D341Med (cell line): Measurements from ENCODE around the gene POC1A.
"Not testable (repeated sequence)": the region's sequence is repeated elsewhere in the genome, so short reads cannot be mapped to it uniquely, and the experiment has no call there.

Experiments
- DNase-seq: peaks from one replicate; pipeline ENCODE4 v3.0.0; 2012; ENCODE audit warnings: low spot score

The POC1A gene

DNA sequence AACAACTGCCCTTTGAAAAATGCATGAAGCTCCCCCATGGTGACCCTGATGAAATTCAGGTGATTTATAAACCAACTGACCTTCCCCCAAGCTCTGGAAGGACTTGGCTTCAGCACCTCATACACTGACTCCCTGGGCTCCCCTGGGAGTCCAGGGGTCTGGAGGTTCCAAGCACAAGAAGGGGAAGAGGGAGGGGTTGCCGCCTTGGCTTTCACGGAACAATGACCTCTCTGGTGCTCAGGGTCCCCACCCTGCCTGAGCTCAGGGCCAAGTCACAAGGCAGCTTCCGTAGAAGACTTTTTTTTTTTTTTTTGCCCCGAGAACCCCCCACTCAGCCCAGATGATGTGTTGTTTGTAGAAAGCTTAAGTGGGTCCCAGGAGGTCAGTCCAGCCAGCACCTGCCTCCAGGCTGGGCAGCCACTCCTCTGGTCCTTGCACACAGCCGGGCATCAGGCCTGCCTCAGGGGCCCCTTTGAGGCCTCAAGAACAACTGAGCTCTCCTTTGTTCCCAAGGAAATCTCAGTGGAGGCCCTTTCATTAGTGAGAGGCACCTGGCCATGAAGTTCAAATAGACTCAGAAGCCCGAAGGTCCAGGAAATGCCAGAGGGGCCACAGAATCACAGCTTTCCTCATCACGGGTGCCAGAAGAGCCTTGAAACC is 29.7 kb upstream of the POC1A start:
- no peak for DNase-seq

DNA sequence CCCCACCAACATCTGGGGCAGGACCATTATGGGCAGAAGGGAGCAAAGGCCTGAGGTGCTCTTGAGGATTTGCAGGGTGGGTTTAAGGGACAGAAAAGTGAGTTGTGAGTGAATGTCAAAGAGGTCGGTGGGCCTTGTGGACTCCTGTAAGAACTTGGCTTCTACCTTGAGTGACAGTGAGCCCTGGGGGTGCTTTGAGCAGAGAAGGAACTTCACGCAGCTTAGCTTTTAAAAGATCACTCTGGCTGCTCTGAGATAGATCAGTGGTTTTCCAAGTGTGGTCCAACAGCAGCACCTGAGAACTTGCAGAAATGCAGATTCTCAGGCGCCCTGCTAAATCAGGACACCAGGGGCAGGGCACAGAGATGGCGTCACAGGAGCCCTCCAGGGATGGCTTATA is 28.5 kb upstream of the POC1A start:
- no peak for DNase-seq

DNA sequence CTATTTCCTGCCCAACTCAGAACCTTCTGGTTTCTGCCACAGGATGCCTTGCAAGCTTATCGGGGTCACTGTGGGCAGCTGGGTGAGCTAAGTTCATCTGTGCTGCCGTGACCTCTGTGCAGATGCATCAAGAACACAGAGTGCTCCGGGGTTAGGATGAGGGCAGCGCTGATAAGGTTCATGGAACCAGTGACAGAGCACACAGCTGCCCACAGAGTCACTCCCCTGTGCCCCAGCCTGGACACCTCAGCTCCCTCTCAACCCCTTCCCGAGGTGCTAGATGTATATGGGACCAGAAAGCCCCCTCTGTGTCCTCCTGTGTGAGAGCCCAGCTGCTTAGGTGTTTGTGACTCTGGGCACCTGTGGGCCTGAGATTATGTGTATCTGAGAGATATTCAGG is 28.0 kb upstream of the POC1A start:
- no peak for DNase-seq

DNA sequence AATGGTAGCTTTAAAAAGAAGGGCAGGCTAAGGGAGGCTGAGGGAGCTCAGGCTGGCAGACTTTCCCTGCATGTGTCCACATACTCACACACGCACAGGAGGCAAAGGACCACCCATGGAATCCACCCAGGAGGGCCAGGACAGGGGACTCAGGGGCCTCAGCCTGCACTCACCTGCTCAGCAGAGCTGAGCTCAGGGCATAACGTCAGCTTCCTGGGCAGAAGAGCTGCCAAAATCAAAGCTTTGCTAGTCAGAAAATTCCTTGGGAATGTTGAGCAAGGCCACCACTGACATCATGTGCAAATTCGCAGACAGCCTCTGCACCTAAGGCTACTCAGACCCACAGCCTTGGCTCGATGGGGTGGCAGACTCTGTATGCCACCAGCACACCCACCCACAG is 27.3 kb upstream of the POC1A start:
- DNase-seq, result no peak

DNA sequence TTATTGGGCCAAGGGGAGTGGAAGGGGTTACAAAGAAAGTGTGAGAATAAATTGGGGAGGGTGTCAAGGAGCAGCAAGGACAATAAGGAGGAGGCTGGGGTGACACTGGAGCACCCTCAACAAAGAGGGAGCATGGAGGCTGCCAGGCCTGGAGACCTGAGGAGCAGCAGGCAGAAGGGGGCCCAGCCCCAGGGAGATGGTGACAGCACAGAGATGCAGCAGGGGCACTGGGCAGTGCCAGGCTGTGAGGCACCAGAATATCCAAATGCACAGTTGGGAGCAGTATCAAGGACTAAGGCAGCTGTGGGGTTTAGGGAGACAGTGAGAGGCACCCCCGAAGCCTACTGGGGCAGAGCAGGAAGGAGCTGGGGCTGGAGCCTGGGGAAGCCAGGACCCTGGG is 24.3 kb upstream of the POC1A start:
- no peak for DNase-seq

DNA sequence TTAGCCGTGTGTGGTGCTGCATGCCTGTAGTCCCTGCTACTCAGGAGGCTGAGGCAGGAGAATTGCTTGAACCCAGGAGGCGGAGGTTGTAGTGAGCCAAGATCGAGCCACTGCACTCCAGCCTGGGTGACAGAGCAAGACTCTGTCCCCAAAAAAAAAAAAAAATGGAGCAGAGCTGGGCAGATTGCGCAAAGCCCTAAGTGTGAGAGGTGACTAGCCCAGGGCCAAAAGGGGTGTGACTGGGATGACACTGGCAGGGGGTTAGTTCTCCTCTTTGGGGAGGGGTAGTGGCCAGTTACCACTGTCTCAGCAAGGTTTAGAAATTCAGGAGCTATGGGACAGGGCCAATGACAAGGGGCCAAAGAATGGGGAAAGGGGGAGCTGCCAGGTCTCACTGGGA is 23.9 kb upstream of the POC1A start:
- not testable (repeated sequence) for DNase-seq

DNA sequence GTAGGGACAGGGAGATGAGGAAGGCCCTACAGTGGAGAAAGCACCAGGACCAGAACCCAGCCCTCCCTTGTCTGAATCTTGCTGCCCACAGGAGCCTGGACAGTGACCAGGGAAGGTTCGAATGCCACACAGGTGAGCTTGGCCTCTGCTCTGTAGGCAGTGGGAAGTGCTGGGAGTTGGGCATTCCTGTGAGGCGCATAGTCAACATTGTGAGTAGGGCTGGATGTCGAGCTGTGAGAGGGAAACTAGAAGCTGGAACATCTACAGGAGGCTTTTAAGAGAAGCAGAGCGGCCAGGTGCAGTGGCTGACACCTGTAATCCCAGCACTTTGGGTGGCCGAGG is 23.4 kb upstream of the POC1A start:
- DNase-seq, result no peak

DNA sequence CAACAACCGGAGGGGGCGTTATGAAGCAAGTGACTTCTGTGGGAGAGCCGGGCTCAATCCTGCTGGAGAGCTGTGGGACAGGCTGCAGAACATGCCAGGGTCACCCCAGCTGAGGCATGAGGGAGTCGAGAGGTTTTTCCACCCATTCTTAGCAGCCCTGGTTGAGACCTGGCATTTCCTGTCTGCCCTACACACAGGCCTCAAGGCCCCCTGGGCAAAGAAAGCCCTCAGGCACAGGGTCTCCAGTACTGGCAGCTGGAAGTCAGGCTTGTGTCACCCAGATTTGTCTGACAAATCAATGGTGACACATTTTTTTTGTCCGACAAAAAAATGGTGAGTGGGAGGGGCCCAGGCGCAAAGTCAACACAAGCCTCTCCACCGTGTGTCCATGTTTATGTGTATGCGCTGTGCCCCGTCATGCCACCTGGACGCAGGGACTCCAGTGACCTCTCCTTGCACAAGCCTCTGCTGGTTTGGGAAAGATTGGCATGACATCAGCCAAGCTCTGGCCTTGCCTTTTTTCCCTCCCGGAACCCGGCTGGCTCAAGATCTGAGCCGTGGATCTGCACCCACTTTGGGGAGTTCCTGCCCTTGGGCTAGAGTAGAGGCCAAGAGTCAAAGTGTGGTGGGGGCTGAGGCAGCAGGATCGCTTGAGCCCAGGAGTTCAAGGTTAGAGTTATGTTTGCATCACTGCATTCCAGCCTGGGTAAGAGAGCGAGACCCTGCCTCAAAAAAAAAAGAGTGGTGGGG is 22.9 kb upstream of the POC1A start:
- no peak for DNase-seq

DNA sequence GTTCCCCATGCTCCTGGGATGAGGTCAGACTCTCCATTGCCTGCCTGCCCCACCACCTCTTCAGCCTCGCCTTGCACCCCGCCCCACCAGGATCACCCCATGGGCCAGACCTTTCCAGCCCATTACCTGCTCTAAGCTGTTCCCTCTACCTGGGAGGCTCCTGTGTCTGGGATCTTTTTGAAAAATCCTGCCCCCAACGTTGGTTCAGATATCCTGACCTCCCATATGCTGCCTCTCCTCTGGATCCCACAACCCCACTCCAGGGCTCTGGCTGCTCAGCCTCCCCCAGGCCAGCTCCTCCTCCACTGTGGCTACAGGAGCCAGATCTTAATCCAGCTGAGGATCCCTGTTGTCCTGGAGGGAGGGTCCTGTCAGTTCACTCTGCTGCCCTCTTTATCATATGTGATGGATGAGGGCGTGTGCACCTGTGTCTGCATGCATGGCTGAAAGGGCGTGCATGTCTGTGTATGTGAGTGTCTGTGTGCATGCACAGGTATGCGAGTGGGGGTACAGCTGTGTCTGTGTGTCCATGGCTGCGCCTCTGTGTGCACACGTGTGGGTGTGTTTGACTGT is 22.0 kb upstream of the POC1A start:
- DNase-seq, result no peak

DNA sequence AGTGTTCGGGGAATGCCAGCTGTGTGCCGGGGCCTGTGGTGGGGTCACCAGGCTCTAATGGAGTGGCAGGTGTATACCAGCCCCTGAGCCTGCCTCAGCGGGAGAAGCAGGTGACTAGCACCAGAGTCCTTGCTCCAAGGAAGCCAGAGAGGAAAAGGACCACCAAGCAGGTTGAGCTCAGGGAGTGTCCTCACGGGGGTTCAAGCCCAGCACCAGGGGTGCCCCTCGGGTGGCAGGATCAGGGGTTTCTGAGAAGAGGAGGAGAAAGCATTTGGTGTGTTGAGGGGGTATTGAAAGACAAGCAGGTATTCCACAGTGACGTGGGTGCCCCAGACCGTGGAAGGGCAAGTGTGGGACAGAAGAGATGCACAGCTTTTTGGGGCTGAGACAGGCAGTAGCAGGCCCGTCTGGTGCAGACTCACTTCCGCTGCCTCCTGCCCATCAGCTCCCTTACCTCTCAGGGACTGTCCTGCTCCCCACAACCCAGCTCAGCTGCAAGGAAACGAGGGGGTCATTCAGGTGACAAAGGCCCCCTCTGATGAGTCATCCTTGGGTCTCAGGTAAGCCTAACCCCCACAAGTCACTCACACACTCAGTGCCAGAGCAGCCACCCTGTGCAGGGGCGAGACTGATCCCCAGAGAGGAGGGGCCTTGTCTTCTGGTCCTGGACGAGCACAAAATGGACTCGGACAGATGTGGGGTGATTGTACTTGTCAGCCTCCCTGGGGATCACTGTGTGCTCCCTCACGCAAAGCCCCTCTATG is 21.4 kb upstream of the POC1A start:
- DNase-seq, result no peak

DNA sequence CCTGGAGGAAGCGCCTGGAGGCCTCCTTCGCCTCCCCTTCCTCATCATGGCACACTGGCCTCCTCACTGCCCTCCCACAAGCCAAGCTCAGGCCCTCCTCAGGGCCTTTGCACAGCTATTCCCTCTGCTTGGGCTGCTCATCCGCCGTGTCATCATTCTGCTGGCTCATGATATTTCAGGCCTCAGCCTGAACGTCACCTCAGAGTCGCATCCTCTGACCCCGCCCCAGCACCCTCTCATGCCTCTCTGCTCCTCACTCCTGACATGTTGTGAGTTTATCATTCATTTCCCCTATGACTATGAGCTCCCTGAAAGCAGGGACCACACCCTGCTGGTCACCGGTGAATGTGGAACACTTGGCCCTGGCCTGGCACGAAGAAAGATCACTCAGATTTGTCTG is 20.7 kb upstream of the POC1A start:
- no peak for DNase-seq

DNA sequence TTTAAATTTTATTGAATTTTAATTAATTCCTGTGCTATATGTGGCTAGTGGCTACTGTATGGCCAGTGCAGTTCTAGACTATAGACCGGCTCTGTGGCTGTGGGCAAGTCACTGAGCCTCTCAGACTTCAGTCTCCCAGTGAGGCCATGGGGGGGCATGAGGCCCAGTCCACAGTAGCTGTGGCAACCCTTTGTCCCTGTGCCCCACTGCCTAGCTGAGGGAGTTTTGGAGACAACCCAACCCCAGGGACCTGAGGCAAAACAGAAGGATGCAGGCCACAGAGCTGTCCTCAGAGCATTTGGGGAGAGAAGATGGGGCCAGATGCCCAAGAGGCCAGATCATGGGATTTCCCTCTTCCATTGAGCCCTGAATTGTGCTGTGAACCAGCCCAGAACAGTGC is 18.9 kb upstream of the POC1A start:
- no peak for DNase-seq

DNA sequence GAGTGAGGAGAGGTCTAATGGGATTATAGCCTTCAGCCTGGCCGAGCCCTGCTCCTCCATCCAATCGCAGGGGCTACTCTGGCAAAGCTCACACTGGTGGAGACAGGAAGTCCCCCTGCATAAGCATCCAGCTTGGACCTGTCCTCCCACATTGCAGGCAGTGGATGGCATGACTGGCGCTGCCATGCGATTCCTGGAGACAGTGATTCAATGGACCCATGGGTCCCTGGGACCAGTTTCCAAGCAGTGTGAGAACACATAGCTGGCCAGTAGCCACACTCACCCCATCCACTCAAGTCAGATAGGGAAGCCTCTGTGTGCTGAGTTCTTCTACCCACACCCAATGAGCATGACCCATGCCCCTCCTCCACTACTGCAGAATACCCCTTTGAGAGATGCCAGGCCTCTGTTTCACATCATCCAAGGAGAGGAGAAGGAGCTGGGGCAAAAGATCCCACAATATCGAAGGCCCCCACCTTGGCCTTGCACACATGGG is 18.1 kb upstream of the POC1A start:
- no peak for DNase-seq

DNA sequence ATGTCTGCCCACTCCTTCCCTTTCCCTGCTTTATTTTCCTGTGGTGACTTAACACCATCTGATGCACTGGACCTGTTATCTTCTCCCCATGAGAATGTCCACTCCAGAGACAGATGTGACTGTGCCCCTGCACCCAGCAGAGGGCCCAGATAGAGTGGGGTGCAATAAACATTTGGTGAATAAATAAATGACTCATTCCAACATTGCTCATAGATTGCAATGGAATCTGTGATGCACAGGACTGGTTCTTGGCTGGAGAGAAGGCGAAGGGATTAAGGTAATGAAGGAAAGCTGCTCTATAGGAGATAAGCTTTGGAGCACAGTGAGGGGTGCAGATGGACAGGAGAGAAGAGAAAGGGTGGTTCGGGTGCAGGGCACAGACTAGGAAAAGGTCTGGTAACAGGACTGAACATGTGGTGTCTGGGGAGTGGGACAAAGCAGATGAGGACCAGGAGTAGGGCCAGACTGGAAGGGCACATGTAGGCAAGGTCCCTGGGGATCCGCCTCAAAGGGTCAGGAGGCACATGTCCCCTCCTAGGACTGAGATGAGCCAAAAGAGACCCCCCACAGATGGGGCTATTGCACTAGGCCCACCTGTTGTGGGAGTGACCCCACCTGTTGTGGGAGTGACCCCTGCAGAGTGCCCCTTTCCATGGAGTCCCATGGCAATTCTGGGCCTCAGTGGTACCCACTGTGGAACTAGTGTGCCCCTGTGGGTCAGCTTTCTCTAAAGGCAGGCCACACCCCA is 17.5 kb upstream of the POC1A start:
- DNase-seq, result no peak

DNA sequence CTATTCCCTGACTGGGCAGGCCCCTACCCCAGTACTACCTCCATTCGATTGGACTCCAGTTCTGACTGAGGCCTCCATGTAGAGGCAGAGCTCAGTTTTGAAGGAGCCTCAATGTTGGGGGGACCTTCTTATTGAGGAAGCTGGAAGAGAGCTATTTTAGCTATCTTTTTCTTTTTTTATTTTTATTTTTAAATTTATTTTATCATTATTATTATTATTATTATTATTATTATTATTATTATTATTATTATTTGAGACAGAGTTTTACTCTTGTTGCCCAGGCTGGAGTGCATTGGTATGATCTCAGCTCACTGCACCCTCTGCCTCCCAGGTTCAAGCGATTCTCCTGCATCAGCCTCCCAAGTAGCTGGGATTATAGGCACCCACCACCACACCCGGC is 16.0 kb upstream of the POC1A start:
- DNase-seq, result not testable (repeated sequence)

DNA sequence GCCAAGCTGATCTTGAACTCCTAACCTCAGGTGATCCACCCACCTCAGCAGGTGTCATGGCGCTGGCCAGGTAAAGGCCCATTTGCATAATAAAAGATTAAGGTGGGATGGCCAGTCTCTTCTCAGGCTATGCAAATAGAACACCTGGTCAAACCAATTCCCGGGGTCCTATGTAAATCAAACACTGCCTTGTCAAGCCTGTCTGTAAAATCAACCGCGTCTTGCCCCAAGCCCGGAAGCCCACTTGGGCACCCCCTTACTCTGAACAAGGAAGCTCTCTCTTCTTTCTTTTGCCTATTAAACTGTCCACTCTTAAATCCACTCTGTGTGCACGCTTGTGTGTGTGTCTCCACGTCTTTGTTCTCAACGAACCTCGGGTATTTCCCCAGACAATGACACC is 13.0 kb upstream of the POC1A start:
- no peak for DNase-seq

DNA sequence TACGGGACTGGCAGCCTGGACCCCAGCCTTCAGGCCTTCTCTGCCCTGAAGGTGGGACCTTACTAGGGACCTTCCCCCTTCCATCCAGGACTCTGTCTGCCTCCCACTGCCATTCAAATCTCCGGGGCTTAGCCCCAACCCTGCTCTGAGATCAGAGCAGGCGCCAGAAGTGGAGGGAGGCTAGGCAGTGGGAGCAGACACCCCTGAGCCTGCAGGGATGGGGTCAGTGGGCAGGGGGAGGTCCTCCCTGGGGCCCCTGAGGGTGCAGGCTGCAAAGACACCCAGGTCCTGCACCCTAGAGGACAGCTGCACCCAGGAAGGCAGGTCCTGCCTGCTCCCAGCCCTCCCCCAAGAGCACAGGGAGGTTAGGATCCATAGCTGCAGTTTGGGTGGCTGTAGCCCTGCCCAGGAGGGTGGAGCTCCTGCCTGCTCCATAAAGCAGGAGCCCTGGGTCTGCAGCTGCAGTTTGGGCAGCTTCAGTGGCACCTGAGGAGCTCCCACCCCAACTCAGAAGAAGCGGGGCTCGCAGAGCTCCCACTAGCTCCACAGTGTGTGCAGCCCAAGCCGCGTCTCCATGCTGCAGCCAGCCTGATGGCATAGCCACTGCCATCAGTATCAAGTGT is 8.1 kb upstream of the POC1A start:
- DNase-seq, result no peak

DNA sequence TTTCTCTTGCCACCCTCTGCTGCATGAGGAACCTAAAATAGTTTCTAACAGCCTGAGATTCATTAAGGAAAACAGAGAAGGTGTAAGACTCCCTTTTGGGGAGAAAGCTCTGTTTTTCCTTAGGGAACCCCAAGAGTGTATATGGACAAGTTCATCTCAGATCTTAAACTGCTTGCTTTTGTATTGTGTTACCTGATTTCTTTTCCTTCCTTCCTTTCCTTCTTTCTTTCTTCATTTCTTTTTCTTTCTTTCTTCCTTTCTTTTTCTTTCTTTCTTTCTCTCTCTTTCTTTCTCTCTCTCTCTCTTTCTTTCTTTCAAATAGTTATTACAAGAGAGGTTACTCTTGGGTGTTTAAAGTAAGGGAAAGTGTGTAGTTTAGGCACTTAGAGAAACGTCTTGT is 5.3 kb upstream of the POC1A start:
- no peak for DNase-seq

DNA sequence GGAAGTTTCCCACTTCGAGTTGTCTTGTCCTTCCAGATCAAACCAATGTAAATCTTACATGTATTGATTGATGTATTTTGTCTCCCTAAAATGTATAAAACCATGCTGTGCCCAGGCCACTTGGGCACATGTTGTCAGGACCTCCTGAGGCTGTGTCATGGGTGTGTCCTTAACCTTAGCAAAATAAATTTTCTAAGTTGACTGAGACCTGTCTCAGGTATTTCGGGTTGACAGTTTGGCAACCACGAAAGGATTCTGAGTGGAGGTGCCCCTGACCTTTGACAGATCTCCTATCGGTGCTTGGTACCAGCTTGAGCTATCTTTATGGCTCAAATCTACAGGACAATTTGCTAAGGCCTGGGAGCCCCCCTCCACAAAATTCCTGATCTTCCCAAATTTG is 1.7 kb upstream of the POC1A start:
- DNase-seq, result no peak

DNA sequence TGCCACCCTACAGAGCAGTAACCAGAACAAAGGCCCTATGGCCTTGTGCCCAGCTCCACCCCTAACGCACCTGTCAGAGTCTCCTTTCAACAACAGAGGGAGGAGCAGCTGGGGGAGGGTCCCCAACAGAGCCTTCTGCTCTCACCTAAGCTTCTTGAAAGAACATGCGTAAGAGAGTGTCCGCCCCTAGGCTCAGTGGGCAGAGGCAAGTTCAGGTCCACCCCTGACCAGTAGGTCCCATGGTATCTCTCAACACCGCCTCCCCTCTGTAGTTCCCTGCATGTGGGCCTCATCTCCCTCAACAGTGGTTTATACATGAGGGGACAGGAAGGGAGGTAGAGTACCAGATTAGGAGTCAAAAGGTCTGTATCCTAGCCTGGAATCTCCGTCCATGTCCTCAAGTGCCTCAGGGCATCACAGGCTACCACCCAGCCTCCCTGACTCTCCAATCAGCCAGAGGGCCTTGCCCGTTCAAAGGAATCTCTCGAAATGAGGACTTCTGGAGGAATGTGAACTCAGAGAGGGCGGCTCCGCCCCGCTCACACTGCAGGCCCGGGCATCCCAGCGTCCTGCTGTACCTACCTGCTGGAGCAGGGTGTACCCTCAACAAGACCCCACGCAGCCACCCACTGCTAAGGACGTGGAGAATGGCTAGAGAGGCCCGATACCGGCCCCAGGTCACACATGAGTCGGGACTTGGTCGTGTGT is 680 bp downstream of the POC1A start:
- DNase-seq, result no peak

DNA sequence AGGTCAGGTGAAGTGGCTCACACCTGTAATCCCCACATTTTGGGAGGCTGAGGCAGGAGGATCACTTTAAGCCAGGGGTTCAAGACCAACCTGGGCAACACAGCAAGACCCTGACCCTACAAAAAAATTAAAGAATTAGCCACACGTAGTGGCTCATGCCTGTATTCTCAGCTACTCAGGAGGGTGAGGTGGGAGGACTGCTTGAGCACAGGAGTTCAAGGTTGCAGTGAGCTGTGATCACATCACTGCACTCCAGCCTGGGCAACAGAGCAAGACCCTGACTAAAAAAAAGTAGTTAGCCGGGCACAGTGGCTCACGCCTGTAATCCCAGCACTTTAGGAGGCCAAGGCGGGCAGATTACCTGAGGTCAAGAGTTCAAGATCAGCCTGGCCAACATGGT is 2.2 kb downstream of the POC1A start:
- not testable (repeated sequence) for DNase-seq
